GM12892 (cell line): ENCODE data around the gene CHTF18.

ENCODE experiments used
- POLR2A ChIP-seq: IDR thresholded peaks from 2 replicates; pipeline ENCODE4 v1.6.1; 2011; ENCODE audit warnings: low read depth, low read length, control low read depth
- POLR2AphosphoS5 ChIP-seq: IDR thresholded peaks from 2 replicates; pipeline ENCODE4 v1.6.1; 2011; ENCODE audit warnings: low read depth, low read length, control low read depth
- TAF1 ChIP-seq: IDR thresholded peaks from 2 replicates; pipeline ENCODE4 v1.6.1; 2011; ENCODE audit warnings: low read depth, mild to moderate bottlenecking, control low read depth, low read length, borderline replicate concordance

DNA sequence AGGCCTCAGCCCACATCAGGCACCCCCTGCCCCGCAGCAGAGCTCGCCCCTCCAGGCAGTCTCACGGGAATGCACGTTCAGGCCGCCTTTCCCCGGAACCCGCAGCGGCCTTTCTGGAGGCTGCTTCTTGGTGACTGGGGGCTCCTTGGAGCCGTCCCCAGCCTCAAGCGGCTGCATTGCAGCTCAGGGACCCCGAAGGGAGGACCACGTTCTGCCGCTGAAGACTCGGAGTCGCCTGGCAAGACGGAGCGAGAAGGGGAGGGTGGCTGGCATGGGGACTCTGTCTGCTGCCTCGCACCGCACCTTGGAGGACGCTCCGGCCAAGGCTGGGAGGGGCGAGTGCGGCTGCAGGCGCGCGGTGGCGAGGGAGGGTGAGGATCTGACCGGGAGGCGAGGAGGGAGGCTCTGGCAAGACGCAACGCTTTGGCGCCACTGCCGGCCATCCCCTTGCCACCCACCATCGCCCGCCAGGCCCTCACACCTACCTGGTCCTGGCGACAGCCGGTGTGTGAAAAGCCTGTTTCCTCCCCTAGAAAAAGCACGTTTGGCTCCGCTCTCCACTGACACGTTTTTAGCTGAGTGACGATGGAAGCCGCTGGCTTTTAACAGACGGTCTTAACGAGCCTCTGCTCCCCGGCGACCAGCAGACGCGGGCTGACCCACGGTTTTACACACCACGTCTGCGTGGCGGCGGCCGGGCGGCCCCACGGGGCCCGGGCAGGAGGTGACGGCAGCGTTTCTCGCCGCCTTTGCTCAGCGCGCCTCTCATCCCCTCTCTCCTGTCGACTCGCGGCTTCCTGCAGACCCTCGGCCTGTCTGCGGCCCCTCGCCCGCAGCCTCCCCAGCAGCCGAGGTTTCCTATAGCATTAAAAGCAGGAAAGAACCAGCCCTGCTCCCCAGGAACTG lies 28.8 kb downstream of the CHTF18 start:
- TF ChIP-seq POLR2AphosphoS5, result no peak
- TF ChIP-seq POLR2A, result no peak
- no peak for TF ChIP-seq TAF1
